ENCODE measurements around the gene MGA.
"Not testable (repeated sequence)": the region's sequence is repeated elsewhere in the genome, so short reads cannot be mapped to it uniquely, and the experiment has no call there.

Gene MGA

DNA sequence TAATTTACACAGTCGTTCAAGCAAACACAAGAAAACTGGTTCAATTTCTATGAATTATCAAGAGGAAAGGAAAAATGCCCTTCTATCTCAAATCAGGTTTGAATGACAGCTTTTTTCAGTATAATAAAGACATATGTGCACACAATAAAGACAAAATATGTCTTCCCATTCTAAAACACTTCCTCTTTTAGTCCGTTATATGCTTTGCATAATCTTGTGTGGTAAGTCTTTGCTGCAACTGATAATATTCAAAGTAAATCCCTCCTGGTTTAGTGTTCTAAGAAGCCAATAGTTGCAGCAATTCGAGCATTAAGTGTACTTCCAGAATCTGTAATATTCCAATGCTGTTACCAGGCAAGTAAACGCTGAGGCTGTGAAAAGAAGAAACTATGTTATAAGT, 70.3 kb downstream of the MGA start:
- no peak overlapping the region for H3K4me3 ChIP-seq (ENCODE audit: low read depth, low read length)
- TF ChIP-seq, protein P1, sequence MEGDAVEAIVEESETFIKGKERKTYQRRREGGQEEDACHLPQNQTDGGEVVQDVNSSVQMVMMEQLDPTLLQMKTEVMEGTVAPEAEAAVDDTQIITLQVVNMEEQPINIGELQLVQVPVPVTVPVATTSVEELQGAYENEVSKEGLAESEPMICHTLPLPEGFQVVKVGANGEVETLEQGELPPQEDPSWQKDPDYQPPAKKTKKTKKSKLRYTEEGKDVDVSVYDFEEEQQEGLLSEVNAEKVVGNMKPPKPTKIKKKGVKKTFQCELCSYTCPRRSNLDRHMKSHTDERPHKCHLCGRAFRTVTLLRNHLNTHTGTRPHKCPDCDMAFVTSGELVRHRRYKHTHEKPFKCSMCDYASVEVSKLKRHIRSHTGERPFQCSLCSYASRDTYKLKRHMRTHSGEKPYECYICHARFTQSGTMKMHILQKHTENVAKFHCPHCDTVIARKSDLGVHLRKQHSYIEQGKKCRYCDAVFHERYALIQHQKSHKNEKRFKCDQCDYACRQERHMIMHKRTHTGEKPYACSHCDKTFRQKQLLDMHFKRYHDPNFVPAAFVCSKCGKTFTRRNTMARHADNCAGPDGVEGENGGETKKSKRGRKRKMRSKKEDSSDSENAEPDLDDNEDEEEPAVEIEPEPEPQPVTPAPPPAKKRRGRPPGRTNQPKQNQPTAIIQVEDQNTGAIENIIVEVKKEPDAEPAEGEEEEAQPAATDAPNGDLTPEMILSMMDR (IDR thresholded peaks at IDR 0.05; ENCODE audit: insufficient read depth, low read depth, low read length, missing control alignments), result no peak
- DNase-seq (ENCODE audit: low read depth), result no peak

DNA sequence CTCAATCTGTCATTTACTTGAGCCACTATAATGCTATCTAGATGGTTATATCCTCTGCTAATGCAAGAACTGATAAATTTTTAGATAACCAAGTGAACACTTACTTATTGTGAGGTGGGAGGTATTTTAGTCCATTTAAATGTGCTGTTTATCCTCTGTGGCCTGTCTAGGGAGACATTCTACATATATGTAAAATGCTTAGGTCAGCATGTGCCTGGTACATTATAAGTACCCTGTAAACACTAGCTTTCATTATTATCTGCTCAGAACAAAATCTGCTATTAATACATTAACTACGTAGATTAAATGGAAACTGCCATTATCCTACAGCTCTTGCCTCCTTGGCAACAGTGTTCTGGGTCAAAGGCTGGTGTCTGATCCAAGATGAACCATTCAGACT, 72.3 kb downstream of the MGA start:
- TF ChIP-seq, protein P1 (IDR thresholded peaks at IDR 0.05; ENCODE audit: insufficient read depth, low read depth, low read length, missing control alignments), result no peak
- DNase-seq (ENCODE audit: low read depth), result no peak
- H3K4me3 ChIP-seq (ENCODE audit: low read depth, low read length), result no peak overlapping the region

GRCh38 chr15:41734079-41734478, 73.9 kb downstream of the MGA start:
- DNase-seq (ENCODE audit: low read depth), result no peak

GRCh38 chr15:41735046-41735445, 74.8 kb downstream of the MGA start:
- H3K4me3 ChIP-seq (ENCODE audit: low read depth, low read length), result no peak overlapping the region
- TF ChIP-seq, protein P1 (IDR thresholded peaks at IDR 0.05; ENCODE audit: insufficient read depth, low read depth, low read length, missing control alignments), result no peak
- no peak for DNase-seq (ENCODE audit: low read depth)

More at GRCh38 chr15:41734079-41734478, 73.9 kb downstream of the MGA start:
- H3K4me3 ChIP-seq (ENCODE audit: low read depth, low read length), result no peak overlapping the region
- TF ChIP-seq, protein P1 (IDR thresholded peaks at IDR 0.05; ENCODE audit: insufficient read depth, low read depth, low read length, missing control alignments), result no peak

GRCh38 chr15:41735492-41735891, 75.3 kb downstream of the MGA start:
- not testable (repeated sequence) for H3K4me3 ChIP-seq (ENCODE audit: low read depth, low read length); DNase-seq (ENCODE audit: low read depth)

DNA sequence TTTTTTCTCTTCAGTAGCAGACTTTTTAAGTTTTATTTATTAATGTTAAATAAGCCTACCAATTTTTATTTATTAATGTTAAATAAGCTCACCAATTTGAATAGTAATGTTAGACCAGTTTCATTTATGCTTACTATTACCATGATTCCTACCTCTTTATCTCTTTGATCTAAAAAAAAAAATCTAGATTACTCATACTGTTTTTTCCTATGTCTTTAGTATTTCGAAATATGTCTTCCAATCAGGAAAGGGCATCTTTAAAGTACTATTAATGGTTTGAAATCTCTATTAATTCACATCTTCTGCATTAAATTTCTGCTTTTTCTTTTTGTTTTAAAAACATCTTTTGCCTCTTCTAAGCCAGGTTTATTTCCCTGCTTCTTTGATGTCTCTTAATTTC, 86.6 kb downstream of the MGA start:
- TF ChIP-seq, protein P1 (IDR thresholded peaks at IDR 0.05; ENCODE audit: insufficient read depth, low read depth, low read length, missing control alignments), result no peak
- H3K4me3 ChIP-seq (ENCODE audit: low read depth, low read length), result no peak overlapping the region
- DNase-seq (ENCODE audit: low read depth), result no peak

DNA sequence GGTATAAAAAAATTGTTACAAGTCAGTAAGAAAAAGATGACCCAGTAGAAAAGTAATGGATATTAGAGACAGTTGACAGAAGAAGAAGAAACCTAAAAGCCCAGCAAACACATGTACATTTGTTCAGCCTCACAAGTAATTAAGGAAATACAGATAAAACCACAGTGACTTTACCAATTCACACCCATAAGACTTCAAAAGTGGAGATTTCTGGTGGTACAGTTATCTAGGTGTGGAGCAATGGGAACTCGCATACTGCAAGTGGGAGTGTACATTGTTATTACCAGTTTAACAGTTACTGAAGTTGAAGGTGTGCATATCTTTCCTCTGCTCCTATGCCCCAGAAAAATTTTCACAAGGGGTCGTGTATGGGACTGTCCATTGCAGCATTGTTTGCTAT, 96.0 kb downstream of the MGA start:
- H3K4me3 ChIP-seq (ENCODE audit: low read depth, low read length), result no peak overlapping the region
- DNase-seq (ENCODE audit: low read depth), result no peak
- TF ChIP-seq, protein P1 (IDR thresholded peaks at IDR 0.05; ENCODE audit: insufficient read depth, low read depth, low read length, missing control alignments), result no peak

All from GM12865 (cell line).